Ishikawa (cell line): ENCODE data around the gene DONSON.

Source experiments
- CEBPB ChIP-seq: IDR thresholded peaks from 2 replicates; pipeline ENCODE4 v1.6.1; 2012
- CREB1 ChIP-seq: IDR thresholded peaks from 2 replicates; pipeline ENCODE4 v1.6.1; 2012; ENCODE audit warnings: low read depth
- EGR1 ChIP-seq: IDR thresholded peaks from 2 replicates; pipeline ENCODE4 v1.6.1; 2012
- EP300 ChIP-seq: IDR thresholded peaks from 2 replicates; pipeline ENCODE4 v1.6.1; 2012; ENCODE audit warnings: borderline replicate concordance
- FOXM1 ChIP-seq: IDR thresholded peaks from 2 replicates; pipeline ENCODE4 v1.6.1; 2012; ENCODE audit warnings: low read depth, borderline replicate concordance
- MAX ChIP-seq: IDR thresholded peaks from 2 replicates; pipeline ENCODE4 v1.6.1; 2012
- NFIC ChIP-seq: IDR thresholded peaks from 2 replicates; pipeline ENCODE4 v1.6.1; 2012
- RAD21 ChIP-seq: IDR thresholded peaks from 2 replicates; pipeline ENCODE4 v1.6.1; 2012; ENCODE audit warnings: low read depth
- REST ChIP-seq: IDR thresholded peaks from 2 replicates; pipeline ENCODE4 v1.6.1; 2012; ENCODE audit warnings: low read depth, mild to moderate bottlenecking
- TAF1 ChIP-seq: IDR thresholded peaks from 2 replicates; pipeline ENCODE4 v1.6.1; 2012; ENCODE audit warnings: low read depth, mild to moderate bottlenecking
- TCF12 ChIP-seq: IDR thresholded peaks from 2 replicates; pipeline ENCODE4 v1.6.1; 2012; ENCODE audit warnings: low read depth
- TEAD4 ChIP-seq: IDR thresholded peaks from 2 replicates; pipeline ENCODE4 v1.6.1; 2012
- YY1 ChIP-seq: IDR thresholded peaks from 2 replicates; pipeline ENCODE4 v1.6.1; 2012; ENCODE audit warnings: low read depth
- ZBTB7A ChIP-seq: IDR thresholded peaks from 2 replicates; pipeline ENCODE4 v1.6.1; 2012; ENCODE audit warnings: low read depth

- TF ChIP-seq EP300 (no peak), YY1 (no peak), MAX (no peak), NFIC (no peak), ZBTB7A (no peak), EGR1 (no peak), FOXM1 (no peak), TEAD4 (no peak), TCF12 (no peak), CEBPB (no peak), CREB1 (no peak), TAF1 (no peak), REST (no peak), RAD21 (no peak)
These were observed 36.8 kb downstream of the DONSON start for GRCh38 chr21:33551664-33552063.
